GM23338 (cell line): ENCODE measurements around the gene ANP32E. TPM values are rescaled to one million over a fixed set of nuclear protein-coding genes. Genes with fewer than 3 reads are reported as not detected.

Experiments used
- ATAC-seq: fragments of 200-7000 bp; cut with Tn5 transposase; 3 replicates; pipeline ENCODE4 v1.9.1; 2020
- DNase-seq: peaks from one replicate; pipeline ENCODE4 v3.0.0-alpha.2; 2015; ENCODE audit warnings: low spot score
- H2AFZ ChIP-seq: fragments of 200-600 bp; sonication (generic); 2 replicates; pipeline ENCODE4 v1.8.0; 2016; ENCODE audit warnings: antibody characterized with exemption, mild to moderate bottlenecking, moderate library complexity
- H3F3A ChIP-seq: fragments of 200-600 bp; sonication (generic); replicated peaks from 2 replicates; pipeline ENCODE4 v1.8.0; 2017; ENCODE audit warnings: antibody characterized with exemption, mixed run types, low read depth
- H3K27ac ChIP-seq: fragments of 200-600 bp; sonication (generic); 2 replicates; pipeline ENCODE4 v1.6.1; 2016; ENCODE audit warnings: low read depth
- H3K27me3 ChIP-seq: fragments of 200-600 bp; sonication (generic); 2 replicates; pipeline ENCODE4 v1.8.0; 2016; ENCODE audit warnings: mild to moderate bottlenecking, mixed run types, moderate library complexity; ENCODE audit not compliant: insufficient read depth
- H3K36me3 ChIP-seq: fragments of 200-600 bp; sonication (generic); 2 replicates; pipeline ENCODE4 v1.8.0; 2016; ENCODE audit warnings: mild to moderate bottlenecking; ENCODE audit not compliant: insufficient read depth
- H3K4me1 ChIP-seq: fragments of 200-600 bp; sonication (generic); 2 replicates; pipeline ENCODE4 v1.8.0; 2016; ENCODE audit warnings: mild to moderate bottlenecking, moderate library complexity; ENCODE audit not compliant: insufficient read depth
- H3K4me2 ChIP-seq: fragments of 200-600 bp; sonication (generic); 2 replicates; pipeline ENCODE4 v1.7.1; 2017; ENCODE audit warnings: mixed run types
- H3K4me3 ChIP-seq: fragments of 200-600 bp; sonication (generic); 2 replicates; pipeline ENCODE4 v1.6.1; 2016; ENCODE audit warnings: mixed run types
- H3K79me2 ChIP-seq: fragments of 200-600 bp; sonication (generic); replicated peaks from 2 replicates; pipeline ENCODE4 v1.8.0; 2017; ENCODE audit warnings: mild to moderate bottlenecking; ENCODE audit not compliant: insufficient read depth
- H3K9me2 ChIP-seq: fragments of 200-600 bp; sonication (generic); 2 replicates; pipeline ENCODE4 v1.8.0; 2017; ENCODE audit not compliant: insufficient read depth
- H4K20me1 ChIP-seq: fragments of 200-600 bp; sonication (generic); replicated peaks from 2 replicates; pipeline ENCODE4 v1.8.0; 2017; ENCODE audit warnings: mild to moderate bottlenecking; ENCODE audit not compliant: insufficient read depth
- H3K27ac Mint-ChIP-seq: 2 replicates; pipeline ENCODE4 v1.8.0; 2020; ENCODE audit warnings: inconsistent platforms, mild to moderate bottlenecking, moderate library complexity, mixed read lengths
- H3K27me3 Mint-ChIP-seq: 3 replicates; pipeline ENCODE4 v1.8.0; 2022; ENCODE audit warnings: low read depth, mild to moderate bottlenecking, moderate library complexity, mixed read lengths, inconsistent platforms; ENCODE audit not compliant: insufficient read depth, poor library complexity
- H3K36me3 Mint-ChIP-seq: 3 replicates; pipeline ENCODE4 v1.8.0; 2021; ENCODE audit warnings: low read depth, mild to moderate bottlenecking, inconsistent platforms, moderate library complexity, mixed read lengths
- H3K4me1 Mint-ChIP-seq: 3 replicates; pipeline ENCODE4 v1.8.0; 2020; ENCODE audit warnings: mild to moderate bottlenecking, inconsistent platforms, mixed read lengths
- H3K4me3 Mint-ChIP-seq: 3 replicates; pipeline ENCODE4 v1.8.0; 2021; ENCODE audit warnings: moderate library complexity, mild to moderate bottlenecking, inconsistent platforms, mixed read lengths
- H3K9me3 Mint-ChIP-seq: 3 replicates; pipeline ENCODE4 v1.8.0; 2020; ENCODE audit warnings: moderate library complexity, mild to moderate bottlenecking, inconsistent platforms, mixed read lengths
- CREB1 ChIP-seq: fragments of 250-450 bp; sonication (Bioruptor Pico); IDR thresholded peaks from 2 replicates; pipeline ENCODE4 v1.5.0; 2020; ENCODE audit warnings: low read depth, mild to moderate bottlenecking, moderate library complexity
- NANOG ChIP-seq: IDR thresholded peaks from 2 replicates; pipeline ENCODE4 v1.6.1; 2016; ENCODE audit warnings: antibody characterized with exemption, borderline replicate concordance
- POLR2AphosphoS5 ChIP-seq: IDR thresholded peaks from 2 replicates; pipeline ENCODE4 v1.6.1; 2016; ENCODE audit warnings: antibody characterized with exemption, low read depth
- STAT1 ChIP-seq: IDR thresholded peaks from one replicate; pipeline ENCODE4 v1.6.1; 2016; ENCODE audit warnings: antibody characterized with exemption; ENCODE audit not compliant: unreplicated experiment
- polyA plus RNA-seq: library from polyadenylated mRNA; unstranded; fragments of >200 nt; fragmentation: Nextera tagmentation; extraction: Ambion mirVana; gene quantifications from 2 replicates; pipeline ENCODE4 v1.2.1, GENCODE V29; 2016
- total RNA-seq: library from RNA; depleted of rRNA; stranded (reverse); fragments of >200 nt; shearing (Covaris generic); gene quantifications from 2 replicates; pipeline ENCODE4 v1.2.3, GENCODE V29; 2014
- TF ChIP-seq, protein P1 (sequence below): IDR thresholded peaks from 2 replicates; pipeline ENCODE4 v1.6.1; 2016; ENCODE audit warnings: antibody characterized with exemption
- TF ChIP-seq, protein P2 (sequence below), 2 experiments: fragments of 200-600 bp in 1 of 2; sonication (generic) in 1 of 2; conservative IDR thresholded peaks; 2 replicates each; pipeline versions ENCODE4 v1.5.1 to v1.6.1; 2016 to 2017; ENCODE audit warnings: antibody characterized with exemption in 2 of 2, low read depth in 2 of 2, mild to moderate bottlenecking in 2 of 2, moderate library complexity in 1 of 2

ANP32E gene
- total and polyA plus RNA-seq, 2 experiments from 2014 or later: 88.6 to 257 TPM

DNA sequence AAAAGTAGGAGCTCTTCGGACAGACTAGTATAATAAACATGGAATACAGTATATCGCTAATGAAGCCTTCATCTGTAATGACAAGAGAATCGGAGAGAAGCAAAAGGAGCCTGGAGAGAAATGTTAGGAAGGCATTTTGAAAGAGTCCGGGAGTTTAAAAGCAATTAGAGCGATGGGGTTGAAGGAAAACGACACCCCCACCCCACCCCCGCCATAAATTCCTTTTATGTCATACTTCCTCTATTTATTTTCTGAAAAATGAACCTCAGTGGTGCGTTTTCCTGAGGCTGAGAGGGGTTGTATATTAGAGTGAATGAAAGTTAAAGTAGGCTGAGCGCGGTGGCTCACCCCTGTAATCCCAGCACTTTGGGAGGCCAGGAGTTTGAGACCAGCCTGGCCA, 33.5 kb upstream of the ANP32E start (continued):
- TF ChIP-seq POLR2AphosphoS5: no peak
- TF ChIP-seq, protein P1, sequence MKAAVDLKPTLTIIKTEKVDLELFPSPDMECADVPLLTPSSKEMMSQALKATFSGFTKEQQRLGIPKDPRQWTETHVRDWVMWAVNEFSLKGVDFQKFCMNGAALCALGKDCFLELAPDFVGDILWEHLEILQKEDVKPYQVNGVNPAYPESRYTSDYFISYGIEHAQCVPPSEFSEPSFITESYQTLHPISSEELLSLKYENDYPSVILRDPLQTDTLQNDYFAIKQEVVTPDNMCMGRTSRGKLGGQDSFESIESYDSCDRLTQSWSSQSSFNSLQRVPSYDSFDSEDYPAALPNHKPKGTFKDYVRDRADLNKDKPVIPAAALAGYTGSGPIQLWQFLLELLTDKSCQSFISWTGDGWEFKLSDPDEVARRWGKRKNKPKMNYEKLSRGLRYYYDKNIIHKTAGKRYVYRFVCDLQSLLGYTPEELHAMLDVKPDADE: no peak

DNA sequence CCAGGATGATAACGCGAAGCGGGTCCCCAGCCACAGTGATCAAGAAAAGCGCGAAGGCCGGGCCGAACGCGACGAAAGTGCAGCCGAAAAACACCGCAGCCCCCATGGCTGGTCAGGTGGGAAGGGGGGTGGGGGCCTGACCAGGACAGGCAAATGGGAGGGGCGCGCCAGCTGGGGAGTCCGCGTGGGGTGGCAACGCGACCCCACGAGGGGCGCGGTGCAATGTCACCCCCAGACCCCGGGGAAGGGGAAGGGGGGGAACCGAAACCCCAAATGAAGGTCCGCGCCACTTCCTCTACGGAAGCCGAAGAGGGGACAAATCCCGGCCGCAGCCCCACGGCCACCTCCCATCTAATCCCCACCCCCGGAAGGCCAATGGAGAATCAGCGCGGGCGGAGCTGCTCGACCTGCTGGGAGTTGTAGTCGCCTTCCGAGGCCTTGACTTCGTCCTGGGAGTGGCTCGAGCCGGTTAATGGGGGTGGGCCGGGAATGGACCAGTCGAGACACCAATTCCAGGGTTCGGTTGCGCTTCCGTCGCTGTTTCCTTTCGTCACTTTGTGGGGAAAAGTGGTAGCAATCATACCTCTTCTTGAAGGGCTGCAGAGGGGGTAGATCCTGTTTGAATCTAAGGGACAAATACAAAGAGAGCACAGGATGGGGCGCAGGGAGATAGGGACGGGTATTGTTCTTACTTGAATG, 32.9 kb upstream of the ANP32E start, which contains the start of gene APH1A:
Gene APH1A, minus strand, starts transcription at position 312 of the 699 bp plus-strand sequence. Its CDS starts 206 bp downstream, at position 106.
- peaks cover 19% of the 10 kb centered on the region; the same call in 1 of the 2 replicates for H3F3A ChIP-seq
- TF ChIP-seq STAT1 (no peak), CREB1 (CRISPR knock-in tag) (peak; percentile 96), POLR2AphosphoS5 (peak; percentile 74), NANOG (no peak)
- TF ChIP-seq, protein P1: peak; percentile 89
- peak within 1 kb of the TSS; percentile 100 for H3K4me2 ChIP-seq
- H3K27me3 ChIP-seq: no peaks in the 10 kb centered on the region
- peak; percentile 99 for DNase-seq
- H3K36me3 Mint-ChIP-seq: peaks cover 43% of the 10 kb centered on the region
- H3K79me2 ChIP-seq: peaks cover 18% of the 10 kb centered on the region
- H3K4me1 Mint-ChIP-seq: peaks cover 41% of the 10 kb centered on the region
- peaks cover 35% of the 10 kb centered on the region for H3K27me3 Mint-ChIP-seq
- H3K36me3 ChIP-seq: peaks cover 14% of the 10 kb centered on the region; the same call in 1 of the 2 replicates
- no peaks in the 10 kb centered on the region for H4K20me1 ChIP-seq
- H3K9me3 Mint-ChIP-seq: no peaks in the 10 kb centered on the region; the same call in 1 of the 3 replicates
- H3K4me1 ChIP-seq: peaks cover 31% of the 10 kb centered on the region
- no peak within 1 kb of the TSS for H2AFZ ChIP-seq
- H3K27ac Mint-ChIP-seq: peak within 1 kb of the TSS; percentile 98
- peak within 1 kb of the TSS; percentile 90 for H3K27ac ChIP-seq
- peak within 1 kb of the TSS; percentile 87 for H3K4me3 ChIP-seq
- ATAC-seq: peak; percentile 94
- peak within 1 kb of the TSS; percentile 99 for H3K4me3 Mint-ChIP-seq
- H3K9me2 ChIP-seq: no peaks in the 10 kb centered on the region

DNA sequence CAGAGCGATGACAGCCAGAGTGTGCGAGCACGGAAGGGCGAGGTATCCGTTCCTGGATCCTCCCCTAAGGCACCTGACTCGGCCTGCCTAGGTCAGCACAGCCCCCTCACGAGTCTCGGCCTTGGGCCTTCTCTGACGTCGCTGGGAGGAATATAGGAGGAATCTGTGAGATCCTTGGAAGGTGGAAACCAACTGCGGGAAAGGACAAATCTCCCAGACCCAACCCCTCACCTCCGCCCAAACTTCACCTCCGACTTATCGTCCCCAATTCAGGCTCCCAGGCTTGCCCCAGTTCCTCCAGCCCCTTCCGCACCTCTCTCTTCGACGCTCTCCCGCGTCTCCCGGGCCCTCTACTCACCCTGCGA, 32.4 kb upstream of the ANP32E start:
- Histone ChIP-seq H3K4me2 (peak overlapping the region; percentile 100), H3K36me3 (peaks cover 14% of the 10 kb centered on the region; the same call in 1 of the 2 replicates), H3K9me2 (no peaks in the 10 kb centered on the region), H2AFZ (no peak overlapping the region), H3K79me2 (peaks cover 18% of the 10 kb centered on the region), H3K27ac (peak overlapping the region; percentile 51; the same call in 1 of the 2 replicates), H3K4me1 (peaks cover 27% of the 10 kb centered on the region), H3K4me3 (peak overlapping the region; percentile 87), H3K27me3 (no peaks in the 10 kb centered on the region), H4K20me1 (no peaks in the 10 kb centered on the region), H3F3A (peaks cover 19% of the 10 kb centered on the region; the same call in 1 of the 2 replicates)
- DNase-seq (no peak), ATAC-seq (peak; percentile 2; the same call in 2 of the 3 replicates)
- Mint-ChIP-seq H3K27ac (peak overlapping the region; percentile 97), H3K27me3 (peaks cover 40% of the 10 kb centered on the region), H3K9me3 (no peaks in the 10 kb centered on the region; the same call in 1 of the 3 replicates), H3K36me3 (peaks cover 46% of the 10 kb centered on the region), H3K4me3 (peak overlapping the region; percentile 99), H3K4me1 (peaks cover 37% of the 10 kb centered on the region)
- TF ChIP-seq, protein P2, sequence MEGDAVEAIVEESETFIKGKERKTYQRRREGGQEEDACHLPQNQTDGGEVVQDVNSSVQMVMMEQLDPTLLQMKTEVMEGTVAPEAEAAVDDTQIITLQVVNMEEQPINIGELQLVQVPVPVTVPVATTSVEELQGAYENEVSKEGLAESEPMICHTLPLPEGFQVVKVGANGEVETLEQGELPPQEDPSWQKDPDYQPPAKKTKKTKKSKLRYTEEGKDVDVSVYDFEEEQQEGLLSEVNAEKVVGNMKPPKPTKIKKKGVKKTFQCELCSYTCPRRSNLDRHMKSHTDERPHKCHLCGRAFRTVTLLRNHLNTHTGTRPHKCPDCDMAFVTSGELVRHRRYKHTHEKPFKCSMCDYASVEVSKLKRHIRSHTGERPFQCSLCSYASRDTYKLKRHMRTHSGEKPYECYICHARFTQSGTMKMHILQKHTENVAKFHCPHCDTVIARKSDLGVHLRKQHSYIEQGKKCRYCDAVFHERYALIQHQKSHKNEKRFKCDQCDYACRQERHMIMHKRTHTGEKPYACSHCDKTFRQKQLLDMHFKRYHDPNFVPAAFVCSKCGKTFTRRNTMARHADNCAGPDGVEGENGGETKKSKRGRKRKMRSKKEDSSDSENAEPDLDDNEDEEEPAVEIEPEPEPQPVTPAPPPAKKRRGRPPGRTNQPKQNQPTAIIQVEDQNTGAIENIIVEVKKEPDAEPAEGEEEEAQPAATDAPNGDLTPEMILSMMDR (conservative IDR thresholded peaks at IDR 0.05; ENCODE audit: low read depth in 2 of 2): no peak
